ENCODE data around the gene APBB1IP.

DNA sequence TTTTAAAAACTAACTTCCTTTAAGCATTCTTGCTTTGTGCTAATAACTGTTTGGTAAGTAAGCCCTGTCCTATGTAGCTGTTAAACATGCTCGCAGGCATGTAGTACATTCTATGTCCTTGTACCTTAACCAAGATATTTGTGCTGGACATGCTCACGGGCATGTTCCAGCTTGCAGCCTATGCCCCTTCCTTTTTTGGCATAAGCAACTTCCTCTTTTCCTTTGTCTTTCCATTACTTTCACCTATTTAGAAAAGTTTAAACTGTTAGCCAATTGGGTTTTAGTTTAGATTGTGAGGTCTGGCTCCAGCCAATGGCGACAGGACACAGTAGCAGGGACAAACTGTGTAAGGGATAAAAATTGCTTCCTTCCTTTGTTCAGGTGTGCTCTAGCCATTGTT lies 14.4 kb upstream of the APBB1IP start:
- TF ChIP-seq, protein P1, sequence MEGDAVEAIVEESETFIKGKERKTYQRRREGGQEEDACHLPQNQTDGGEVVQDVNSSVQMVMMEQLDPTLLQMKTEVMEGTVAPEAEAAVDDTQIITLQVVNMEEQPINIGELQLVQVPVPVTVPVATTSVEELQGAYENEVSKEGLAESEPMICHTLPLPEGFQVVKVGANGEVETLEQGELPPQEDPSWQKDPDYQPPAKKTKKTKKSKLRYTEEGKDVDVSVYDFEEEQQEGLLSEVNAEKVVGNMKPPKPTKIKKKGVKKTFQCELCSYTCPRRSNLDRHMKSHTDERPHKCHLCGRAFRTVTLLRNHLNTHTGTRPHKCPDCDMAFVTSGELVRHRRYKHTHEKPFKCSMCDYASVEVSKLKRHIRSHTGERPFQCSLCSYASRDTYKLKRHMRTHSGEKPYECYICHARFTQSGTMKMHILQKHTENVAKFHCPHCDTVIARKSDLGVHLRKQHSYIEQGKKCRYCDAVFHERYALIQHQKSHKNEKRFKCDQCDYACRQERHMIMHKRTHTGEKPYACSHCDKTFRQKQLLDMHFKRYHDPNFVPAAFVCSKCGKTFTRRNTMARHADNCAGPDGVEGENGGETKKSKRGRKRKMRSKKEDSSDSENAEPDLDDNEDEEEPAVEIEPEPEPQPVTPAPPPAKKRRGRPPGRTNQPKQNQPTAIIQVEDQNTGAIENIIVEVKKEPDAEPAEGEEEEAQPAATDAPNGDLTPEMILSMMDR (IDR thresholded peaks at IDR 0.05): no peak
- no peak for TF ChIP-seq POLR2A (IDR thresholded peaks at IDR 0.05)

Data from stomach (tissue), 4 donors.